Measurements from ENCODE around the gene NUDT15.

DNA sequence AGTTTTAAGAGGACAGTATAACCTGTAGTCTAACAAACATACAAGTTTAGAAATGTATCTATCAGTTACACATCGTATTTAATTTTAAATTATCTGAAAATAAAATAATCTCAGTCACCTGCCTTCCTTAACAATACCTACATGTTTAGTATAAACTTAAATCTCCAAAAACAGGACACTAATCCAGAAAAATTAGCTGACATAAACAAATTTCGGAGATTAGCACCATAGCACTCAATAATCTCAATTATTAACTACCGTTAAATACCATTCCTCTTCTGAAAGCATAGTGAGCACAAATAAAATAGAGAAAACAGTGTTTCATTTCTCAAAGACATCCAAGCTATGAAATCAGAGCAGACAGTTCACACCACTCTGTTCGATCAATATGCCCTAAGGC, 44.2 kb downstream of the NUDT15 start:
- TF ChIP-seq POLR2A (IDR thresholded peaks at IDR 0.05) = no peak
- TF ChIP-seq, protein P1, sequence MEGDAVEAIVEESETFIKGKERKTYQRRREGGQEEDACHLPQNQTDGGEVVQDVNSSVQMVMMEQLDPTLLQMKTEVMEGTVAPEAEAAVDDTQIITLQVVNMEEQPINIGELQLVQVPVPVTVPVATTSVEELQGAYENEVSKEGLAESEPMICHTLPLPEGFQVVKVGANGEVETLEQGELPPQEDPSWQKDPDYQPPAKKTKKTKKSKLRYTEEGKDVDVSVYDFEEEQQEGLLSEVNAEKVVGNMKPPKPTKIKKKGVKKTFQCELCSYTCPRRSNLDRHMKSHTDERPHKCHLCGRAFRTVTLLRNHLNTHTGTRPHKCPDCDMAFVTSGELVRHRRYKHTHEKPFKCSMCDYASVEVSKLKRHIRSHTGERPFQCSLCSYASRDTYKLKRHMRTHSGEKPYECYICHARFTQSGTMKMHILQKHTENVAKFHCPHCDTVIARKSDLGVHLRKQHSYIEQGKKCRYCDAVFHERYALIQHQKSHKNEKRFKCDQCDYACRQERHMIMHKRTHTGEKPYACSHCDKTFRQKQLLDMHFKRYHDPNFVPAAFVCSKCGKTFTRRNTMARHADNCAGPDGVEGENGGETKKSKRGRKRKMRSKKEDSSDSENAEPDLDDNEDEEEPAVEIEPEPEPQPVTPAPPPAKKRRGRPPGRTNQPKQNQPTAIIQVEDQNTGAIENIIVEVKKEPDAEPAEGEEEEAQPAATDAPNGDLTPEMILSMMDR (IDR thresholded peaks at IDR 0.05) = no peak

All from thyroid gland (tissue), 4 donors.